GM19025 (cell line): ENCODE results near the gene DNASE1L1.

Experiments used
- ATAC-seq: cut with Tn5 transposase; IDR thresholded peaks from one replicate; pipeline ENCODE4 v1.9.1; 2021; ENCODE audit warnings: mild to moderate bottlenecking, low read depth, moderate library complexity; ENCODE audit not compliant: unreplicated experiment

DNASE1L1 gene

GRCh38 chrX:154436983-154437752 lies 28.1 kb upstream of the DNASE1L1 start, which contains the start of gene GDI1:
TSS of gene GDI1 (plus strand) at chrX:154437154. CDS start at chrX:154437255, 101 bp downstream.
- peak; percentile 48 for ATAC-seq

- peak; percentile 42 for ATAC-seq
These were observed 27.4 kb upstream of the DNASE1L1 start for GRCh38 chrX:154436374-154436982.

GRCh38 chrX:154435171-154435733 lies 26.2 kb upstream of the DNASE1L1 start:
- ATAC-seq, result no peak

- no peak for ATAC-seq
These were observed 25.5 kb upstream of the DNASE1L1 start for GRCh38 chrX:154434394-154435168.

GRCh38 chrX:154433605-154434004 lies 24.6 kb upstream of the DNASE1L1 start:
- no peak for ATAC-seq

GRCh38 chrX:154432210-154432609 lies 23.2 kb upstream of the DNASE1L1 start:
- ATAC-seq, result no peak

- no peak for ATAC-seq
These were observed 22.3 kb upstream of the DNASE1L1 start for GRCh38 chrX:154431341-154431740.

- ATAC-seq, result no peak
These were observed 21.9 kb upstream of the DNASE1L1 start for GRCh38 chrX:154430916-154431315.

- ATAC-seq, result no peak
These were observed 21.4 kb upstream of the DNASE1L1 start for GRCh38 chrX:154430479-154430878.

GRCh38 chrX:154429711-154430110 lies 20.7 kb upstream of the DNASE1L1 start:
- ATAC-seq, result no peak

GRCh38 chrX:154428176-154429171 lies 19.4 kb upstream of the DNASE1L1 start, which contains the start of gene ATP6AP1:
TSS of gene ATP6AP1 (plus strand) at chrX:154428677. CDS start at chrX:154428693, 16 bp downstream.
- peak; percentile 99 for ATAC-seq

- no peak for ATAC-seq
These were observed 18.1 kb upstream of the DNASE1L1 start for GRCh38 chrX:154426916-154427770.

GRCh38 chrX:154420402-154420756 lies 11.3 kb upstream of the DNASE1L1 start:
- no peak for ATAC-seq

- ATAC-seq, result no peak
These were observed 10.8 kb upstream of the DNASE1L1 start for GRCh38 chrX:154419688-154420401.

- no peak for ATAC-seq
These were observed 10.1 kb upstream of the DNASE1L1 start for GRCh38 chrX:154419189-154419588.

- ATAC-seq, result no peak
These were observed 8.1 kb upstream of the DNASE1L1 start for GRCh38 chrX:154417157-154417556.

- ATAC-seq, result no peak
These were observed 4.1 kb upstream of the DNASE1L1 start for GRCh38 chrX:154413142-154413541.

GRCh38 chrX:154412468-154412867 lies 3.4 kb upstream of the DNASE1L1 start:
- no peak for ATAC-seq
